ENCODE data around the gene SCPEP1. TPM values are rescaled to one million over a fixed set of nuclear protein-coding genes. Genes with fewer than 3 reads are reported as not detected.

Gene SCPEP1
- total RNA-seq, 2 donors from 2014 or later = 103 to 182 TPM

DNA sequence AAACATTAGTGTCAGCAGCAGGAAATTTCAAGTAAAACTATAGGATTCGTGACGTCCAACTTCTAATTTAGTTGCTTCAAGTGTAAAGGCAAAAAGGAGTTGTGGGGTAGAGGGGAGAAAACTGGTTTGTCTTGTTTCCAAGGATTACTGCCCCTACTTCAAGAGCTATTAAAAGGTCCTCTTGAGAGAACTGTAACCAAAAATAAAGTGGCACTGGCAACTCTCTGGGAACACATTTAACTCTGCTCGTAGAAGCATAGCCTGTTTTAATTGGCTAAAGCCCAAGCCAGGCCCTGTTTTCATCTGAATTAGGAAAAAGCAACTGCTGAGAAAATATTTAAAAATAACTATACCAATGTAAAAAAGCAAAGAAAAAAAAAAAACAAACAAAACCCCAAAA is 55.4 kb downstream of the SCPEP1 start:
- Histone ChIP-seq H3K27ac (peak overlapping the region; percentile 79 to 89), H3K4me1 (replicated peaks) (peaks cover 27% of the 10 kb centered on the region), H3K4me3 (no peak overlapping the region), H3K27me3 (replicated peaks; ENCODE audit: insufficient read depth) (no peaks in the 10 kb centered on the region), H3K36me3 (no peaks in the 10 kb centered on the region), H3K9me3 (no peaks in the 10 kb centered on the region)
- WGBS = 5% methylated on average over 3 of the region's 3 CpGs
- intact Hi-C loops (cut with DNase I) = loop anchor here (5.0 kb wide), 1 partner anchor 54 kb away; the partner anchor contains the start of gene AKAP1
- no peak for TF ChIP-seq POLR2A (IDR thresholded peaks at IDR 0.05)
- TF ChIP-seq POLR2AphosphoS5 (IDR thresholded peaks at IDR 0.05) = peak; percentile 81
- DNase-seq (ENCODE audit: low spot score) = peak; percentile 72

DNA sequence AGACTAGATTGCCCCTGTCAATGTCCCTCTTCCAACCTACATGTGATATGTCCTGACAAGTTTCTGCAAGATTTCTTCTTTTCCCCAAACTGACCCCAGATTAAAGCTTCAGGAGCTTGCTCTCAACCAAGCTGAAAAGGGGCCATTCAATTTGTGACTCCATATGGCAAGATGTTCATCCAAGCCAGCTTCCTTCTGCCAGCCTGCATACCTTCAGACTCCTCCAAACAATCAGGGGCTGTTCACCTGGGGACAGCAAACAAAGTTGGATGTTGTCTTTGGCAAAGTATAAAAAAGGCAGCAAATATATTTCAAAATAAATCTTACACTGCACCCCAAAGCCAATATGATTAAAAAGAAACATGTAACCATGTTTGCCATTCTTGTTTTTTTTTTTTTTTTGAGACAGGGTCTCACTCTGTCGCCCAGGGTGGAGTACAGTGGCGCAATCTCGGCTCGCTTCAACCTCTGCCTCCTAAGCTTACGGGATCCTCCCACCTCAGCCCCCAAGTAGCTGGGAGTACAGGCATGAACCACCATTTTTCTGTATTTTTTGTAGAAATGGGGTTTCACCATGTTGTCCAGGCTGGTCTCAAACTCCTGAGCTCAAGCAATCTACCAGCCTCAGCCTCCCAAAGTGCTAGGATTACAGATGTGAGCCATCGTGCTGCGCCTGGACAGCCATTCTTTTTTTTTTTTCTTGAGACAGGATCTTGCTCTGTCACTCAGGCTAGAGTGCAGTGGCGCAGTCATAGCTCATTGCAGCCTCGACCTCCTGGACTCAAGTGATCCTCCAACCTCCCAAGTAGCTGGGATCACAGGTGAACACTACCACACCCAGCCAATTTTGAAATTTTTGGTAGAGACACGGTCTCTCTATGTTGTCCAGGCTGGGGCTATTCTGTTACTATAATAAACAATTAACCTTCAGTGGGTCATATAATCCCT is 57.1 kb downstream of the SCPEP1 start:
- no peaks in the 10 kb centered on the region for H3K9me3 ChIP-seq
- peak overlapping the region; percentile 79 to 89 for H3K27ac ChIP-seq
- H3K4me3 ChIP-seq = no peak overlapping the region
- H3K4me1 ChIP-seq (replicated peaks) = peaks cover 27% of the 10 kb centered on the region
- H3K27me3 ChIP-seq (replicated peaks; ENCODE audit: insufficient read depth) = no peaks in the 10 kb centered on the region
- 46% methylated on average over 10 of the region's 10 CpGs for WGBS
- intact Hi-C loops (cut with DNase I) = loop anchor here (5.0 kb wide), 1 partner anchor 52 kb away; the partner anchor contains the start of gene AKAP1
- DNase-seq (ENCODE audit: low spot score) = peak; percentile 72
- no peaks in the 10 kb centered on the region for H3K36me3 ChIP-seq
- TF ChIP-seq POLR2A (IDR thresholded peaks at IDR 0.05) (no peak), POLR2AphosphoS5 (IDR thresholded peaks at IDR 0.05) (peak; percentile 74)

DNA sequence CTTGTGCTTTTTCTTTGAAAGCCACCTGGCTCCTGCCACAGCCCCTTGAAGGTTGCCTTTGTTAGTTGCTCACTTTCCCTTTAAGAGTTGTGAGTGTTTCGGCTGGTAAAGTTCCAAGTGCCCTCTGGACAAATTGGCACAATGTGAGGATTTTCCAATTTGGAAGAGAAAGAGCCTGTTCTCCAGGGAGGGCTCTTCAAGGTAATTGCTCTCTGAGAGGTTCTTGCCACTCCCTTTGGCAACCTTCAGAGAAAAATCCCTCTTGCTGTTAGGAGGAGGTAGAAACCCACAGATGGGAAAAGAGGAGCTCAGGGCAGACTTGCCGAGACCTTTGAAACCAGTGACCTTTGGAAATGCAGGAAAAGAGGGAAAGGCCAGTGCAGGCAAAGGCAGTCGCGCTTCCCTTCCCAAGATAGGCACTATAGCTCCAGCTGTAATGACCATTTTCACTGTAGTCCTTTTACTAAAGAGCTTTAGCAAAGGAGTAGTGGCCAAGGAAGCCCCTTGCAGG is 58.1 kb downstream of the SCPEP1 start:
- DNase-seq (ENCODE audit: low spot score) = peak; percentile 61
- peaks cover 27% of the 10 kb centered on the region for H3K4me1 ChIP-seq (replicated peaks)

DNA sequence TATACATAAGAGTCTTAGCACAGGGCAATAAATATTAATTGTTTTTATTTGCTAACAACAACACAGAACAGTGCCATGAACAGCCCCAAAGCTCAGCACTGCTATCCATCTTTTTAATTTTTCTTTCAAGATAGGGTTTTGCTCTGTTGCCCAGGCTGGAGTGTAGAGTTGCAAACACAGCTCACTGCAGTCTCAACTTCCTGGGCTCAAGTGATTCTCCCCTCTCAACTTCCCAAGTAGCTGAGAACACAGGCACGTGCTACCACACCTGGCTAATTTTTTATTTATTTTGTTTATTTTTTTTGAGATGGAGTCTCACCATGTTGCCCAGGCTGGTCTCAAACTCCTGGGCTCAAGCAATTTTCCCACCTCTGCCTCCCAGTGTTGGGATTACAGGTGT is 59.5 kb downstream of the SCPEP1 start:
- TF ChIP-seq POLR2AphosphoS5 (IDR thresholded peaks at IDR 0.05) = no peak
- TF ChIP-seq, protein P1, sequence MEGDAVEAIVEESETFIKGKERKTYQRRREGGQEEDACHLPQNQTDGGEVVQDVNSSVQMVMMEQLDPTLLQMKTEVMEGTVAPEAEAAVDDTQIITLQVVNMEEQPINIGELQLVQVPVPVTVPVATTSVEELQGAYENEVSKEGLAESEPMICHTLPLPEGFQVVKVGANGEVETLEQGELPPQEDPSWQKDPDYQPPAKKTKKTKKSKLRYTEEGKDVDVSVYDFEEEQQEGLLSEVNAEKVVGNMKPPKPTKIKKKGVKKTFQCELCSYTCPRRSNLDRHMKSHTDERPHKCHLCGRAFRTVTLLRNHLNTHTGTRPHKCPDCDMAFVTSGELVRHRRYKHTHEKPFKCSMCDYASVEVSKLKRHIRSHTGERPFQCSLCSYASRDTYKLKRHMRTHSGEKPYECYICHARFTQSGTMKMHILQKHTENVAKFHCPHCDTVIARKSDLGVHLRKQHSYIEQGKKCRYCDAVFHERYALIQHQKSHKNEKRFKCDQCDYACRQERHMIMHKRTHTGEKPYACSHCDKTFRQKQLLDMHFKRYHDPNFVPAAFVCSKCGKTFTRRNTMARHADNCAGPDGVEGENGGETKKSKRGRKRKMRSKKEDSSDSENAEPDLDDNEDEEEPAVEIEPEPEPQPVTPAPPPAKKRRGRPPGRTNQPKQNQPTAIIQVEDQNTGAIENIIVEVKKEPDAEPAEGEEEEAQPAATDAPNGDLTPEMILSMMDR (IDR thresholded peaks at IDR 0.05) = no peak
- no peak for TF ChIP-seq POLR2A (IDR thresholded peaks at IDR 0.05)
- no peak for DNase-seq (ENCODE audit: low spot score)
- H3K4me3 ChIP-seq = no peak overlapping the region
- no peaks in the 10 kb centered on the region for H3K27me3 ChIP-seq (replicated peaks; ENCODE audit: insufficient read depth)
- no peak overlapping the region for H3K27ac ChIP-seq
- intact Hi-C loops (cut with DNase I) = no loop called here
- no peaks in the 10 kb centered on the region for H3K36me3 ChIP-seq
- WGBS = 66% methylated on average over 1 of the region's 1 CpG
- no peaks in the 10 kb centered on the region for H3K9me3 ChIP-seq
- peaks cover 24% of the 10 kb centered on the region for H3K4me1 ChIP-seq (replicated peaks)

More for the DNA sequence above, 58.1 kb downstream of the SCPEP1 start:
- Histone ChIP-seq H3K9me3 (no peaks in the 10 kb centered on the region), H3K27ac (peak overlapping the region; percentile 79 to 89), H3K4me3 (no peak overlapping the region), H3K27me3 (replicated peaks; ENCODE audit: insufficient read depth) (no peaks in the 10 kb centered on the region), H3K36me3 (no peaks in the 10 kb centered on the region)
- 42% methylated on average over 4 of the region's 4 CpGs for WGBS
- intact Hi-C loops (cut with DNase I) = no loop called here
- no peak for TF ChIP-seq POLR2A (IDR thresholded peaks at IDR 0.05)
- TF ChIP-seq, protein P1 (IDR thresholded peaks at IDR 0.05) = no peak
- TF ChIP-seq POLR2AphosphoS5 (IDR thresholded peaks at IDR 0.05) = peak; percentile 48

DNA sequence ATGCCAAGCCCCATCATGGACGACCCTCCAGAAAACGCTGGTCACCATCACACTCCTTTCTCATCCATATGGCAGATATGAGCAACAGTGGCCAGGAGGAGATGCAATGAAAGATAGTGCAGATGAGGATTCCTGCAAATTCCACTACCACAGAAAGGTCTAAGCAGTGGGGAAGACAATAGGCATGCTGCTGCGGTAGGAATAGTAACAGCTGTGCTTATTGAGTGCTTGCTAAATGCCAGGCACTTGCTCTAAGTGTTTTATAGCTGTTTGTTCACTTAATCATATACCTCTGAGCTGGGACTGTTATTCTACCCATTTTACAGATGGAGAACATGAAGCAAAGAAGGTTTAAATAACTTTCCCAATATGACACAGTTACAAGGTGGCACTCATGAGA is 60.6 kb downstream of the SCPEP1 start:
- no peak overlapping the region for H3K27ac ChIP-seq
- no peak for DNase-seq (ENCODE audit: low spot score)
- H3K36me3 ChIP-seq = no peaks in the 10 kb centered on the region
- no peaks in the 10 kb centered on the region for H3K9me3 ChIP-seq
- no peaks in the 10 kb centered on the region for H3K27me3 ChIP-seq (replicated peaks; ENCODE audit: insufficient read depth)
- intact Hi-C loops (cut with DNase I) = no loop called here
- H3K4me1 ChIP-seq (replicated peaks) = peaks cover 18% of the 10 kb centered on the region
- H3K4me3 ChIP-seq = no peak overlapping the region
- WGBS = 53% methylated on average over 3 of the region's 3 CpGs
- TF ChIP-seq POLR2A (IDR thresholded peaks at IDR 0.05) (no peak), POLR2AphosphoS5 (IDR thresholded peaks at IDR 0.05) (no peak)
- TF ChIP-seq, protein P1 (IDR thresholded peaks at IDR 0.05) = no peak

Measured in prostate gland (tissue), 2 donors.